ENCODE results near the gene ZNF830.
"Not testable (repeated sequence)": the region's sequence is repeated elsewhere in the genome, so short reads cannot be mapped to it uniquely, and the experiment has no call there.

The ZNF830 gene

GRCh38 chr17:34961093-34961911, at the start of gene ZNF830, which contains the start of gene CCT6B:
ZNF830 (plus strand) TSS chr17:34961540; CDS start chr17:34961567, 27 bp downstream.
CCT6B (minus strand) TSS chr17:34961460; CDS start chr17:34961393, 67 bp downstream.
- peak; percentile 95 to 97 for DNase-seq

GRCh38 chr17:34913001-34913400, 48.3 kb upstream of the ZNF830 start:
- DNase-seq: no peak

DNA sequence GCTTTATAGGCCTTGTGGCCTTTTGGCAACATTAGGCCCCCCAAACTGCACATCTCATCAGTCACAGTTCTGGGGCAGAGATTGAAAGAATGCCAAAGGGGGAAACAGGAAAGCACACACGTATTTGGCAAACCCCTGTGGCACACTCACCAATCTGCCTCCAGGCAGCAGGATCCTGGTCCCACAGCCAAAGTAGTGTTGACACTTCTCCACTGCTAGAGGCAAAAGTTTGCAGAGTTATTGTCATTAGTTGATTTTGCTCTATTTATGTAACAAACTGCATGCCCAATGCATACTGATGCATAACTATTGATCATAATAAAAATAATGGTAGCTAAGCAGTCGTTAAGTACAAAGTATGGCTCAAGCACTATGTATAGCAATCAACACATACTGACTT, 45.2 kb upstream of the ZNF830 start:
- DNase-seq: no peak

DNA sequence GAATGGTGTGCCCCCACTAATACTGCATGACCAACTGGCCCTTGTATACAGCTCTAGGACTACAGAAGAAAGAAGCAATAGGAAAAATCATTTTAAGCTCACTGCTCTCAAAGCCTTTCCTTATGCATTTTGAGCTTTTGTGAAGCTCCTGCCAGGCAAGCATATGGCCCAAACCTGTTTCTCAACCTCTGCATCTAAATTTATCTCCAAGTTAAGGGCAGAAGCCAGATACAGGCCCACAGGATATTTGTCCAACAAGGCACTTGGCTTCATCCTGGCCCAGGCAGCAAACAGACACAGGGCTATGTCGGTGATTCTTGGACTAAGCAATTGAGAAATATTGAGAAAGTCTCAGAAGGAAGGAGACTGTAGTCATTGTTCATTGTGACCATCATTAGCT, 44.0 kb upstream of the ZNF830 start:
- no peak for DNase-seq

GRCh38 chr17:34920676-34921075, 40.7 kb upstream of the ZNF830 start:
- DNase-seq: no peak

- no peak for DNase-seq
Observed at GRCh38 chr17:34926661-34927060, 34.7 kb upstream of the ZNF830 start.

DNA sequence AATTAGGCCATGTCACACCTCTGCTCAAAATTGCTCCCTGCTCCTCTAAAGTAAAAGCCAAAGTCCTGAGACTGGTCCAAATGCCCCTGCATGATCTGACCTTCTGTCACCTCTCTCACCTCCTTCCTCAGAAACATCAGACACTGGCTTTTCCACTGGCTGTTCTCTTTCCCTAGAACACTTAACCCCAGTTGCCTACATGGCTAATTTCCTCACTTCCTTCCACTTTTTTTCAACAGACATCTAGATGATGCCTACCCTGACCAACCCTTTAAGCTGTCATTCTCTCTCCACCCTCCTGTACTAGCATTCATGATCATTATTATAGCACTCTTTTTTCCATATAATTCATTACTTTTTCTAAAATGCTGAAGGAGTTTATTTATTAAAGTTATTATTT, 31.1 kb upstream of the ZNF830 start:
- DNase-seq: peak; percentile 92 to 93

- DNase-seq: not testable (repeated sequence)
Observed at GRCh38 chr17:34950780-34951179, 10.6 kb upstream of the ZNF830 start.

- DNase-seq: no peak
Observed at GRCh38 chr17:34958438-34958837, 2.9 kb upstream of the ZNF830 start.

DNA sequence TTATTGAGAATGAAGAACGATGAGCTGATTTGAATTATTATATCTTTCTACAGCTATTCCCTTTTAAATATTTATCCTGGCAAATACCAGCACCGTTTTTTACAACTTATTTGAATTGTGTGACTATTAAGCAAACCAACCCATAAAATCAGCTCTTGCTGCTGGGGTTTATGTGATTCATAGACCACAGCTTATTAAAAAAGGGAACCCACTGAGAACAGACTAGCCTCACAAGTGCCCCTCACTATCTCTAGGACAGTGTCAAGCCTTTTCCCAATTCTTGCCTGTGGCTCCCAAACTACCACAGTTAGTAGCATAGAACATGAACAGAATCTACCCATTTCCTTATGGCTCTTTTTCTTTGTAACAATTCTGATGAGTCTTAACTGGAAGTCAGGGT, 12.8 kb downstream of the ZNF830 start:
- no peak for DNase-seq

DNA sequence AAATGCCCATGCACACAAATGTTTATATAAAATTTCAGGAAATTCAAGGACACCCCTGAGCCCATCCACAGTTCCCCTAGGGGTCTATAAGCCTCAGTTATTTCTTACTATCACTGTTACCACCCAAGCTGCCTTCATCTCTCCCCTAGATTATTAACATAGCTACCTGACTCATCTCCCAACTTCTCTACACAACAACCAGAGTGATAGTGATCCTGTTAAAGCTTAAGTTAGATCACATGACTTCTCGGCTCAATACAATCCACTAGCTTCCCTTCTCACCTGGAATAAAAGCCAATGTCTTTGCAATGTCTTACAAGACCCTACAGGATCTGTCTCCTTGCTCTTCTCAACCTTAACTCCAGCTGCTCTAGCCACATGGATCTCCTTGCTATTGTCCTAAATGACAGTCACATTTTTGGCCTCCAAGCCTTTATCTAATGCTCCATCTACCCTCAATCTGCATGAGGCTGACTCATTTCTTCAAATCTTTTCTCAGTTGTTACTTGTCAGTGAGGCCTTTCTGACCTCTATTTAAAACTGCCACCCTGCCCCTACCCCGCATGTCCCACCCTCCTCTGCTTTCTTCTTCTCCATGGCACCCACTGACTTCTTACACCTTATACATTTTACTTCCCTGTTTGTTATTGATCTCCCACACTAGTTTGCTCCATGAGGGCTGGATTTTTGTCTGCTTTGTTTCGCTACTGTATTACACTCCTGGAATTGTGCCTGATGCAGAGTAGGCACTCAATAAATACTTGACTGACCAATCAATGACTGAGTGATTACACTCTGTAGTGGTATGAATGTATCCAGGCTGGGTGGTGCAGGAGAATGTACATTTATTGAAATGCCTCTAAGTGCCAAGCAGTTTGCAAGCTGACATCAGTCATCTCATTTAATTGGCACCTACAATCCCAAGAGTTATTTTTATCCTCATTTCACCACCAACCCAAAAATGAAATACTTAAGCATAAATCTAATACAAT, 13.8 kb downstream of the ZNF830 start:
- DNase-seq: no peak

GRCh38 chr17:34979153-34979552, 17.8 kb downstream of the ZNF830 start:
- DNase-seq: no peak

DNA sequence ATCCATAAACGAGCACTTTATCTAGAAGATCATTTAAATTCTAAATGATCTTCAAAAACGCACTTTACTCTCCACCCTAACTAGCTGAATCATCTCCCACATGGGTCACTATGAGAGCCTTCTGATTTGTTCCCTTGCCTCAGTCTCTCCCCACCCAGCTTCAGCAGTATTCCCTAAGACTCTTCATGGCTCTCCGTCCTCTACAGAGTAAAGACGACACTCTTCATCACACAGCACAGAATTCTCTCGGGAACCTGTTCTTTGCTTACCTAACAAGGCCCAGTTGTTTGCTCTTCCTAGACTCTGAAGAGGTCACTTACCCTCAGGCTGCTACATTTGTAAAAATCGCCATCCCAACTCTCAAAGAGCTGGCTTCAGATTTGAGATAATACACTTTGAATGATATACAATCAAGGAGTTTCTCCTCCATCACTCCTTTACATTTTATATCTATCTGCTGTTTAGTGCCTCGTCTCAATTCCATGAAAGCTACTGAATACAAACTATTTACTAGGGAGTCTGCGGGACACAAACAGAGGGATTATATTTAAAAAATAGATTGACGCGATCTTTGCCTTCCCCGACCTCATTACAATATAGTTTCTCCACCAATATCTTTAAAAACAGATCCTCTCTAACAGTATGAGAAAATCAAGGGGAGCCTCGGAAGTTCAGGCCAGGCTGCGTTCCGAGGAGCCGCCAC, 18.5 kb downstream of the ZNF830 start:
- no peak for DNase-seq

GRCh38 chr17:34980353-34980680, 19.0 kb downstream of the ZNF830 start, which contains the start of gene LIG3:
LIG3 (plus strand) TSS chr17:34980512; CDS start chr17:34983006, 2,494 bp downstream.
- peak; percentile 92 to 95 for DNase-seq

GRCh38 chr17:34980681-34981537, 19.6 kb downstream of the ZNF830 start:
- DNase-seq: peak; percentile 96

DNA sequence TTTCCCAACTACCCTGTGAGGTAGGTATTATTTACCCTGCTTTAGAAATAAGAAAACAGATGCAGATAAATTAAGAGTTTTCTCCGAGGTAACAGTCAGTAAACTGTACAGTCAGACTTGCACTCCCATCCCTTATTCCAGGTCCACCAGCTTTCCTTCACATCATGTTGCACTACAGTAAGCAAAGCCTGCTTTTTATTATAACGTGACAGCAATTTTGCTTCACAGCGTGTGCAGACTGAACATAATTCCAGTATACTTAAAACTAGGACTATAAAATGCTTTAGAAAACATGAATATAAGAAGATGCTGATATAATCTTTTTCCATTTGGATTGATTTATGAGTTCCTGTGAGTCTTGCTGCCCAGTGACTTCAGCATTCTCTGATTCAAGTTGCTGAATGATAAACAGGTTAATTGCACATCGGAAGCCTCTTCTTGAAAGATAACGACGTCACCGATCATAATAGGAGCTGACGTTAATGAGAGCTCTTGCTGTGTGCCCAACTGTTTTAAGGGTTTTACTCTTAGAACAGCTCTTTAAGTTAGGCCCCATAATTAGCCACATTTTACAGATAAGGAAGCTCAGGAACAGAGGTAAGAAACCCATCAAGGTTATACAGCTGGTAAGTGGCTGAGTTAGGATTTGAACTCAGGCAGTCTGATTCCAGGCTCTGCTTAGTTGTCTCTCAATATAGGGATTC, 20.4 kb downstream of the ZNF830 start:
- no peak for DNase-seq

DNA sequence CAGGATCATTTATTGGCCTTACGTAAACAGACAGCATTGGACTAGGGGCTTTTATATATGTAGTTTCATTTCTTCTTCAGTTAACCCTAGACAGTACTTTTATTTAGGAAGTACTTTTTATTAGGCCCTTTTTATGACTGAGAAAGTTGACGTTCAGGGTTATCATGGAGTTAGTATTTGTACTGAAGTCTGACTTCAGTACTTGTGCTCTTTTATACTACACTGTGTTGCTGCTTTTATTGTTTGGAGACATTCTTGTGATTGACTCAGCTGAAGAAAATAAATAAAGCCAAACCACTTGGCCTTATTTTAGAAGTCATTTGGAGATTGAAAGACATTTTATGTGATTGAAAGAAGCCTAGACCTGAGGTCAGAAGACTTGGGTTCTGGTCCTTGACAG, 25.9 kb downstream of the ZNF830 start:
- DNase-seq: no peak

GRCh38 chr17:34988644-34989043, 27.3 kb downstream of the ZNF830 start:
- DNase-seq: no peak

- no peak for DNase-seq
Observed at GRCh38 chr17:34989473-34989872, 28.1 kb downstream of the ZNF830 start.

- DNase-seq: peak; percentile 91 to 92
Observed at GRCh38 chr17:34990921-34991365, 29.6 kb downstream of the ZNF830 start.

DNA sequence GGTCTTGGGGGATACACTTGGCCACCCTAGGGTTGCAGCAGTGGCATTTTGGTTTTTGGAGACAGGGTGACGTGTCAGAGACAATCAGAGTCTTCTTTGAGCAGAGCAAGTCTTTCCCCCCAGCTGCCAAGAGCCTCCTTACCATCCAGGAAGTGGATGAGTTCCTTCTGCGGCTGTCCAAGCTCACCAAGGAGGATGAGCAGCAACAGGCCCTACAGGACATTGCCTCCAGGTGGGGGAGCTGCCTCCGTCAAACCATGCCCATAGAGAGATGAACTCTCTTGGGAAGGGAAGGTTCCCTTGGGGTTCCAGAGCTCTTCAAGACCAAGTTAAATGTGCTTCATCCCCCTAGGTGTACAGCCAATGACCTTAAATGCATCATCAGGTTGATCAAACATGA, 30.3 kb downstream of the ZNF830 start:
- DNase-seq: no peak

All from AML-193 (cell line).